ENCODE results near the gene TAB2. TPM values are rescaled to one million over a fixed set of nuclear protein-coding genes. Genes with fewer than 3 reads are reported as not detected.
A peak's percentile ranks its signal among the peaks of the same experiment; 100 is the strongest.

The TAB2 gene
- total RNA-seq, 1 experiment from 2014 or later: 43.6 TPM

- POLR2A ChIA-PET: no interaction called here
- Mint-ChIP-seq H3K27me3 (ENCODE audit: insufficient read depth, unreplicated experiment) (no peaks in the 10 kb centered on the region), H3K4me1 (ENCODE audit: low read depth, unreplicated experiment) (no peaks in the 10 kb centered on the region), H3K27ac (ENCODE audit: unreplicated experiment) (no peak overlapping the region), H3K36me3 (ENCODE audit: insufficient read depth, unreplicated experiment) (no peaks in the 10 kb centered on the region), H3K9me3 (ENCODE audit: unreplicated experiment) (no peaks in the 10 kb centered on the region), H3K4me3 (ENCODE audit: unreplicated experiment) (peak overlapping the region; percentile 66)
- DNase-seq: no peak
- no peak for TF ChIP-seq CTCF (IDR thresholded peaks at IDR 0.05; ENCODE audit: insufficient read depth in 1 of 2, low read depth in 1 of 2, low read length in 1 of 2, severe bottlenecking in 1 of 2, unreplicated experiment in 1 of 2)
- Histone ChIP-seq H3K9me3 (no peaks in the 10 kb centered on the region), H3K36me3 (ENCODE audit: control insufficient read depth, insufficient read depth, low read length) (no peaks in the 10 kb centered on the region), H3K27me3 (replicated peaks; ENCODE audit: control insufficient read depth, insufficient read depth, low read length) (no peaks in the 10 kb centered on the region), H3K4me1 (peaks cover 10% of the 10 kb centered on the region; the same call in 1 of the 2 replicates), H3K4me3 (ENCODE audit: low read depth, low read length) (peak overlapping the region; percentile 34)
- CTCF ChIA-PET: no interaction called here
- intact Hi-C loops (cut with micrococcal nuclease; ENCODE audit: unreplicated experiment): no loop called here
- TSS peak; percentile 38 for BruUV-seq (replicated peaks)
Observed at GRCh38 chr6:149449831-149450678, 132.5 kb downstream of the TAB2 start.

GRCh38 chr6:149450679-149451375 lies 133.3 kb downstream of the TAB2 start:
- Mint-ChIP-seq H3K9me3 (ENCODE audit: unreplicated experiment) (no peaks in the 10 kb centered on the region), H3K4me1 (ENCODE audit: low read depth, unreplicated experiment) (no peaks in the 10 kb centered on the region), H3K4me3 (ENCODE audit: unreplicated experiment) (peak overlapping the region; percentile 66), H3K36me3 (ENCODE audit: insufficient read depth, unreplicated experiment) (no peaks in the 10 kb centered on the region), H3K27ac (ENCODE audit: unreplicated experiment) (no peak overlapping the region), H3K27me3 (ENCODE audit: insufficient read depth, unreplicated experiment) (no peaks in the 10 kb centered on the region)
- CTCF ChIA-PET: interaction anchor here (0.6 to 1.2 kb wide), 2 partner anchors 27 to 422 kb away, joined by 3 read pairs; no protein-coding TSS in a partner anchor
- intact Hi-C loops (cut with micrococcal nuclease; ENCODE audit: unreplicated experiment): no loop called here
- POLR2A ChIA-PET: no interaction called here
- H3K9me3 ChIP-seq: no peaks in the 10 kb centered on the region
- no peaks in the 10 kb centered on the region for H3K36me3 ChIP-seq (ENCODE audit: control insufficient read depth, insufficient read depth, low read length)
- BruUV-seq (replicated peaks): no TSS peak
- peak overlapping the region; percentile 34 for H3K4me3 ChIP-seq (ENCODE audit: low read depth, low read length)
- no peaks in the 10 kb centered on the region for H3K27me3 ChIP-seq (replicated peaks; ENCODE audit: control insufficient read depth, insufficient read depth, low read length)
- no peak for TF ChIP-seq CTCF (IDR thresholded peaks at IDR 0.05; ENCODE audit: insufficient read depth in 1 of 2, low read depth in 1 of 2, low read length in 1 of 2, severe bottlenecking in 1 of 2, unreplicated experiment in 1 of 2)
- H3K4me1 ChIP-seq: peaks cover 10% of the 10 kb centered on the region; the same call in 1 of the 2 replicates
- DNase-seq: peak in 1 of 2 experiments; percentile 29

- DNase-seq: peak in 1 of 2 experiments; percentile 42
Observed at GRCh38 chr6:149451376-149452036, 134.0 kb downstream of the TAB2 start.

More at GRCh38 chr6:149451376-149452036, 134.0 kb downstream of the TAB2 start:
- TF ChIP-seq CTCF (IDR thresholded peaks at IDR 0.05; ENCODE audit: insufficient read depth in 1 of 2, low read depth in 1 of 2, low read length in 1 of 2, severe bottlenecking in 1 of 2, unreplicated experiment in 1 of 2): no peak
- Mint-ChIP-seq H3K9me3 (ENCODE audit: unreplicated experiment) (no peaks in the 10 kb centered on the region), H3K4me3 (ENCODE audit: unreplicated experiment) (no peak overlapping the region), H3K27me3 (ENCODE audit: insufficient read depth, unreplicated experiment) (no peaks in the 10 kb centered on the region), H3K27ac (ENCODE audit: unreplicated experiment) (no peak overlapping the region), H3K36me3 (ENCODE audit: insufficient read depth, unreplicated experiment) (no peaks in the 10 kb centered on the region), H3K4me1 (ENCODE audit: low read depth, unreplicated experiment) (no peaks in the 10 kb centered on the region)
- H3K4me3 ChIP-seq (ENCODE audit: low read depth, low read length): peak overlapping the region; percentile 34
- H3K9me3 ChIP-seq: no peaks in the 10 kb centered on the region
- peaks cover 10% of the 10 kb centered on the region; the same call in 1 of the 2 replicates for H3K4me1 ChIP-seq
- H3K27me3 ChIP-seq (replicated peaks; ENCODE audit: control insufficient read depth, insufficient read depth, low read length): no peaks in the 10 kb centered on the region
- BruUV-seq (replicated peaks): no TSS peak
- ChIA-PET CTCF (interaction anchor here (0.6 to 1.2 kb wide), 3 partner anchors 26 to 423 kb away, joined by 3 read pairs; partner anchors contain the start of gene ZC3H12D), POLR2A (no interaction called here)
- intact Hi-C loops (cut with micrococcal nuclease; ENCODE audit: unreplicated experiment): no loop called here
- H3K36me3 ChIP-seq (ENCODE audit: control insufficient read depth, insufficient read depth, low read length): no peaks in the 10 kb centered on the region

All from Caco-2 (cell line).